A673 (cell line): Measurements from ENCODE around the gene FOXP4. TPM values are rescaled to one million over a fixed set of nuclear protein-coding genes. Genes with fewer than 3 reads are reported as not detected.
A peak's percentile ranks its signal among the peaks of the same experiment; 100 is the strongest.

ENCODE experiments used
- BruUV-seq: library from RNA; stranded (reverse); fragments of 400-500 nt; replicated peaks from 2 replicates; lab custom pipeline; 2021; lab: Mats Ljungman, UMichigan
- CTCF ChIA-PET: fragments of 300-600 bp; sonication (Branson Sonifier 250); formaldehyde crosslinking; loops from one replicate; lab custom pipeline; 2022; ENCODE audit warnings: antibody characterized with exemption; lab: Charles Lee
- POLR2A ChIA-PET: fragments of 300-600 bp; sonication (Branson Sonifier 250); formaldehyde crosslinking; loops from one replicate; lab custom pipeline; 2022; ENCODE audit warnings: antibody characterized with exemption; ENCODE audit not compliant: low non-redundant PET; lab: Charles Lee
- DNase-seq: peaks from one replicate; pipeline ENCODE4 v3.0.0-alpha.2; 2015; ENCODE audit warnings: low spot score
- H3K27ac ChIP-seq: fragments of 200-600 bp; sonication (generic); 2 replicates; pipeline ENCODE4 v1.5.1; 2016; ENCODE audit warnings: mixed run types, low read depth, mild to moderate bottlenecking, mixed read lengths, antibody characterized with exemption, low read length; ENCODE audit not compliant: poor library complexity, severe bottlenecking
- H3K27me3 ChIP-seq: fragments of 200-600 bp; sonication (generic); replicated peaks from 2 replicates; pipeline ENCODE4 v1.6.1; 2017; ENCODE audit warnings: mixed run types, low read depth, mild to moderate bottlenecking, mixed read lengths, antibody characterized with exemption, low read length; ENCODE audit not compliant: insufficient read depth, poor library complexity
- H3K36me3 ChIP-seq: fragments of 200-600 bp; sonication (generic); 2 replicates; pipeline ENCODE4 v1.6.1; 2016; ENCODE audit warnings: mixed run types, mild to moderate bottlenecking, mixed read lengths, antibody characterized with exemption, low read length; ENCODE audit not compliant: insufficient read depth, poor library complexity, severe bottlenecking
- H3K4me1 ChIP-seq: fragments of 200-600 bp; sonication (generic); 2 replicates; pipeline ENCODE4 v1.6.1; 2017; ENCODE audit warnings: mixed run types, mild to moderate bottlenecking, mixed read lengths, antibody characterized with exemption, low read length; ENCODE audit not compliant: insufficient read depth, poor library complexity, severe bottlenecking
- H3K4me3 ChIP-seq: fragments of 200-600 bp; sonication (generic); 2 replicates; pipeline ENCODE4 v1.5.1; 2016; ENCODE audit warnings: low read depth, mixed run types, mild to moderate bottlenecking, mixed read lengths, low read length; ENCODE audit not compliant: poor library complexity, severe bottlenecking
- H3K9me3 ChIP-seq: fragments of 200-600 bp; sonication (generic); 2 replicates; pipeline ENCODE4 v1.6.1; 2016; ENCODE audit warnings: mixed run types, low read depth, mild to moderate bottlenecking, mixed read lengths, antibody characterized with exemption, low read length; ENCODE audit not compliant: poor library complexity, severe bottlenecking
- CTCF ChIP-seq: fragments of 300-800, 200-600 bp; sonication (generic); conservative IDR thresholded peaks from 2 replicates; pipeline ENCODE4 v1.5.1; 2017; ENCODE audit warnings: low read depth, mild to moderate bottlenecking, antibody characterized with exemption, low read length, moderate library complexity, mixed read lengths
- EZH2 ChIP-seq: fragments of 200-600 bp; sonication (generic); IDR thresholded peaks from 2 replicates; pipeline ENCODE4 v1.6.1; 2017; ENCODE audit warnings: borderline replicate concordance, low read depth, mild to moderate bottlenecking, mixed read lengths, antibody characterized with exemption, low read length; ENCODE audit not compliant: poor library complexity, severe bottlenecking
- intact Hi-C: fragments of 100-400 bp; cut with micrococcal nuclease; formaldehyde crosslinking; loops from one replicate; pipeline ENCODE4 v1.10.0; 2022; ENCODE audit not compliant: unreplicated experiment
- total RNA-seq: library from RNA; stranded (reverse); gene quantifications from 2 replicates; pipeline ENCODE4 v1.2.3, GENCODE V29; 2021

FOXP4 gene
- total RNA-seq, 1 experiment from 2014 or later = 53.9 TPM

GRCh38 chr6:41626022-41626421 lies 79.8 kb downstream of the FOXP4 start:
- DNase-seq = no peak
- TF ChIP-seq EZH2 (no peak), CTCF (no peak)
- no TSS peak for BruUV-seq
- Histone ChIP-seq H3K27me3 (no peaks in the 10 kb centered on the region), H3K36me3 (no peaks in the 10 kb centered on the region), H3K4me1 (peaks cover 26% of the 10 kb centered on the region), H3K4me3 (no peak overlapping the region), H3K27ac (peak overlapping the region; percentile 73), H3K9me3 (peaks cover 5% of the 10 kb centered on the region)
- POLR2A ChIA-PET = no interaction called here
- intact Hi-C loops = no loop called here
- CTCF ChIA-PET = no interaction called here

GRCh38 chr6:41626917-41627316 lies 80.7 kb downstream of the FOXP4 start:
- ChIA-PET CTCF (no interaction called here), POLR2A (interaction anchor here (0.6 kb wide), 1 partner anchor 34 kb away, joined by 16 read pairs; no protein-coding TSS in a partner anchor)
- no peaks in the 10 kb centered on the region for H3K9me3 ChIP-seq
- H3K27ac ChIP-seq = peak overlapping the region; percentile 73
- no peak for TF ChIP-seq CTCF
- no peaks in the 10 kb centered on the region for H3K27me3 ChIP-seq
- intact Hi-C loops = no loop called here
- peak; percentile 69 for DNase-seq
- BruUV-seq = no TSS peak
- no peaks in the 10 kb centered on the region for H3K36me3 ChIP-seq
- H3K4me1 ChIP-seq = peaks cover 26% of the 10 kb centered on the region
- H3K4me3 ChIP-seq = no peak overlapping the region

GRCh38 chr6:41629128-41629527 lies 82.9 kb downstream of the FOXP4 start:
- Histone ChIP-seq H3K4me3 (no peak overlapping the region), H3K27me3 (no peaks in the 10 kb centered on the region), H3K27ac (no peak overlapping the region), H3K36me3 (no peaks in the 10 kb centered on the region), H3K4me1 (peaks cover 26% of the 10 kb centered on the region), H3K9me3 (no peaks in the 10 kb centered on the region)
- TF ChIP-seq CTCF (no peak), EZH2 (no peak)
- ChIA-PET CTCF (no interaction called here), POLR2A (no interaction called here)
- intact Hi-C loops = no loop called here
- no peak for DNase-seq
- no TSS peak for BruUV-seq
